ENCODE data around the gene GARIN5A.
A peak's percentile ranks its signal among the peaks of the same experiment; 100 is the strongest.
"Not testable (repeated sequence)": the region's sequence is repeated elsewhere in the genome, so short reads cannot be mapped to it uniquely, and the experiment has no call there.

Gene GARIN5A

DNA sequence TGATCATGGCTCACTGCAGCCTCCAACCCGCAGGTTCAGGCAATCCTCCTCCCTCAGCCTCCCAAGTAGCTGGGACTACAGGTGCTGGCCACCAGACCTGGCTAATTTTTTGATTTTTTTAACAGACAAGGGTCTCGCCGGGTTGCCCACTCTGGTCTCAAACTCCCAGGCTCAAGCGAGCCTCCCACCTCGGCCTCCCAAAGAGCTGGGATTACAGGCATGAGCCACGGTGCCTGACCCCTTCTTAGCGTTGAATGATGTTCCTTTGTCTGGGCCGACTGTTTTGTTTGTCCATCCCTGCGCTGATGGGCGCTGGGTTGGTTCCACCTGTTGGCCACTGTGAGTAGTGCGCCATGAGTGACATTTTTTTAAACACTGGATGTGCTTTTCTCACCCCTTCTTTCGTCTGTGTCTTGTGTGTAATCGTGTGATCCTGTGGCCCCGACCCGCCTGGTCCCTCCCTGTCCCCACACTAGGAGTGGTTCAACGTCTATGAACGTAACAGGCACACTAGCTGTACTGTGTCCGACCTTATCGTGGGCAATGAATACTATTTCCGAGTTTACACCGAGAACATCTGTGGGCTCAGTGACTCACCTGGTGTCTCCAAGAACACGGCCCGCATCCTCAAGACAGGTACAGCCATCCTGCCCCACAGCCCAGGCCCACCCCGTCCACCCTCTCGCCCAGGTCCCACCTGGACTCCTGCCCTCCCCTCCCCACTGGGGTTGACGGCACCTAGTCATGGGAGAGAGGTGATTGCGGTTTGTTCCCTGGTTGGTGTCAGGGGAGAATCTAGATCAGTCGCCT is 15.4 kb downstream of the GARIN5A start:
- peak; percentile 76 for DNase-seq

DNA sequence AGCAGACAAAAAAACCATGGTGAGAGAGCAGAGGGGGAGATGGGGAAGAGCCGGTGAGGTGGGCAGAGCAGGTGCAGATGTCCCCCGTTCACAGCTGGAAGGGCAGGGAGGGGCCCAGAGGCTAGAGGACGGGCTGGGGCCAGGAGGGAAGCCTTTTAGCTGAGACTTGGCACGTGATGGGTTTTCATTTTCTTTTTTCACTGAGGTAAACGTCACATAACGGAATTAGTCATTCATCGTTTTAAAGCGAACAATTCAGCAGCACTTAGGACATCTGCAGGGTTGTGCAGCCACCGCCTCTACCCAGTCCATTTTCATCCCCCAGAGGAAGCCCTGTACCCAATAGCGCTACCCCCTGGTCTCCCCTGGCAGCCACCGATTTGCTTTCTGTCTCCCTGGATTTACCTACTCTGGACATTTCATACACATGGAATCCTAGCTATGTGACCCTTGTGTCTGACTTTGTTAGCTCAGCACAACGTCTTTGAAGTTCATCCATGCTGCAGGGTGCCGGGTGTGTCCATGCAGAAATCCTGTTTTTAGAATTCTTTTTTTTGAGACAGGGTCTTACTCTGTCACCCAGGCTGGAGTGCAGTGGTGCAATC is 16.4 kb downstream of the GARIN5A start:
- peak; percentile 30 for DNase-seq

DNA sequence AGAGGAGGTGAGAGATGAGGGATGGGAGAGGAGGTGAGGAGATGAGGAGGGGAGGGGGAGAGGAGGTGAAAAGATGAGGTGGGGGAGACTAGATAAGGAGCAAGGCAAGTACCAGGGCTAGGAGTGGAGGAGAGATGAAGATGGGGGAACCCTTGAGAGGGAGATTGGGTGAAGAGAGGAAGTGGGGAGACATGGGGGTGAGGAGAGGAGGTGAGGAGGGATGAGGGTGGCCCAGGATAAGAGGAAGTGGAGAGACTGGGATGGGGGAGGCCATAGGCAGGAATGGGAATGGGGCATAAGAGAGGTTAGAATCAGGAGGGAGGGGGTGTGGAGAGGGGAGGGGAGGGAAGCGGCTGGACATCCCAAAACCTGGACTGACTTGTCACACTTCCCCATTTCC is 17.0 kb downstream of the GARIN5A start:
- no peak for DNase-seq

DNA sequence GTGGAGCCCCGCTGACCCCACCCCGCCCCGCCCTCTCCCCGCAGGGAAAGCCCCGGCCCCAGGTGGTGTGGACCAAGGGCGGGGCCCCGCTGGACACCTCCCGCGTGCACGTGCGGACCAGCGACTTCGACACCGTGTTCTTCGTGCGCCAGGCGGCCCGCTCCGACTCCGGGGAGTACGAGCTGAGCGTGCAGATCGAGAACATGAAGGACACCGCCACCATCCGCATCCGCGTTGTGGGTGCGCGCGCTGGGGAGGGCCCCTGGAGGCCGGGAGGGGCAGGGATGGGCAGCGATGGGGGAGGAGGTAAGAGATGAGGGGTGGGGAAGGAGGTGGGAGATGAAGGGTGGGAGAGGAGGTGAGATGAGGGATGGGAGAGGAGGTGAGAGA is 17.6 kb downstream of the GARIN5A start:
- DNase-seq = no peak

DNA sequence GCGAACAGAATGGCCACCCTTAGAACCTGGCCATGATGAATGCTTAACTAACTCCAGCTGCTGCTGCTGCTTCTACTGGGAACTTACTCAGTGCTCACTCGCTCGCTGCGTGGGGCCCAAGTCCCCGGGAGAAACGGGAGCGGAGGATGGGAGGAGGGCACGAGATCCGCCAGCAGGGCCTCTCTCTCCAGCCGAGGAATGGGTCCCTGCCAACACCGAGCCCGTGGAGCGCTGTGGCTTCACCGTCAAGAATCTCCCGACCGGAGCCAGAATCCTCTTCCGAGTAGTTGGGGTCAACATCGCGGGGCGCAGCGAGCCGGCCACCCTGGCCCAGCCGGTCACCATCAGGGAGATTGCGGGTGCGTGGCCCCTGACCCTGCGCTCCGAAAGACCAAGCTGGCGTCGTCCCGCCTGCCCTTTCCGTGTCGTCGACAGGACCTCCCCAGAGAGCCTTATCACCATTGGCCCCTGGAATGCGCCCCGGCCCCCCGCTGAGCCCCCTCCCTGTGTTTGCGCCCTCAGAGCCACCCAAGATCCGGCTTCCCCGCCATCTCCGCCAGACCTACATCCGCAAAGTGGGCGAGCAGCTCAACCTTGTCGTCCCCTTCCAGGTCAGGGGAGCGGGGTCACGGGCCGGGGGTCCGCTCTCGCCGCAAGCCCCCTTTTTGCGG is 18.1 kb downstream of the GARIN5A start:
- no peak for DNase-seq

DNA sequence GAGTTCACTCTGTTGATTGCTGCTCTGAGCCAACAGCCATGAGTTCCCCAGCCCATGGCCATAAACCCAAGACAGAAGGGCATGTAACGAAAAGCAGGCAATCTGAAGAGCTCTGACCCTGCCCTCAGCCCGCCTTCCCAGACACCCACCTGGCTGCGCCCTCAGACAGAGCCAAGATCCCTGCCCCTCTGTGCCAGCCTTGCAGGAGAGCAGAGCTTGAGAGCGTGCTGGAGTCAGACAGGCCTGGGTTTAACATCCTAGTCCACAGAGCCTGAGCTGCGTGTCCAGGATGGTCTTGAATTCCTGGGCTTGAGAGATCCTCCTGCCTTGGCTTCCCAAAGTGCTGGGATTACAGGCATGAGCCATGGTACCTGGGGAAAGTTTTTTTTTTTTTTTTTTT is 19.3 kb downstream of the GARIN5A start:
- DNase-seq = no peak

DNA sequence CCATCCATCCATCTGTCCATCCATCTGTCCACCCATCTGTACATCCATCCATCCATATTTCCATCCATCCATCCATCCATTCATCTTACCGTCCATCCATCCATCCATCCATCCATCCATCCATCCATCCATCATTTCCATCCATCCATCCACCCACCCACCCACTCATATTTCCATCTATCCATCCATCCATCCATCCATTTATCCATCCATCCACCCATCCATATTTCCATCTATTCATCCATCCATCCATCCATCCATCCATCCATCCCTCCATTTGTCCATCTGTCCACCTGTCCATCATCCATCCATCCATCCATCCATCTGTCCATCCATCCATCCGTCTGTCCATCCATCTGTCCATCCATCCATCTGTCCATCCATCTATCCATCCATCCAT is 20.7 kb downstream of the GARIN5A start:
- no peak for DNase-seq

DNA sequence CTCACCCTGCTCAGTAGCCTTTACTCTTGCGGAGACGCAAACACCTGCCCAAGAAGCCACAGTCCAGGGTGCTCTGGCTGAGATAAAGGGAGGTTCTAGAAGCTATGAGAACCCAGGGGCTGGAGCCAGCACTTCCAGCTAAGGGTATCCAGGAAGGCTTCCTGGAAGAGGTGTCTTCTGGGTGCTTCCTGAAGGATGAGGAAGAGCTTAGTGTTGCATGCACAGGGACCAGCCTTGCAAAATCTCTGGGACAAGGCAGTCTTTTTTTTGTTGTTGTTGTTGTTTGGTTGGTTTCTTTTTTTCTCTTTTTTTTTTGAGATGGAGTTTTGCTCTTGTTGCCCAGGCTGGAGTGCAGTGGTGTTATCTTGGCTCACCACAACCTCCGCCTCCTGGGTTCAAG is 23.4 kb downstream of the GARIN5A start:
- no peak for DNase-seq

DNA sequence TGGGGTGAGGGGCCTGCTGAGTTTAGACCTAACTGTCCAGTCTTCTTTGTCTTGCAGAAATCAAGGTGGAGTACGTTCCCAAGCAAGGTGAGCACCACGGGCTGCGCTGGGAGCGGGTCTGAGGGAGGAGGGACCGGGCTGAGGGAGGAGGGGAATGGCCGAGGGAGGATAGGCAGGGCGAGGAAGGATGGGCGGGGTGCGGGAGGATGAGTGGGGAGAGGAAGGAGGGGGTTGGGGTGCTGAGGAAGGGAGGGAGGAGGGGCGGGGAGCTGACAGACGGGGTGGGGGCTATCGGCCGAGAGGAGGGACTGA is 25.5 kb downstream of the GARIN5A start:
- DNase-seq = no peak

DNA sequence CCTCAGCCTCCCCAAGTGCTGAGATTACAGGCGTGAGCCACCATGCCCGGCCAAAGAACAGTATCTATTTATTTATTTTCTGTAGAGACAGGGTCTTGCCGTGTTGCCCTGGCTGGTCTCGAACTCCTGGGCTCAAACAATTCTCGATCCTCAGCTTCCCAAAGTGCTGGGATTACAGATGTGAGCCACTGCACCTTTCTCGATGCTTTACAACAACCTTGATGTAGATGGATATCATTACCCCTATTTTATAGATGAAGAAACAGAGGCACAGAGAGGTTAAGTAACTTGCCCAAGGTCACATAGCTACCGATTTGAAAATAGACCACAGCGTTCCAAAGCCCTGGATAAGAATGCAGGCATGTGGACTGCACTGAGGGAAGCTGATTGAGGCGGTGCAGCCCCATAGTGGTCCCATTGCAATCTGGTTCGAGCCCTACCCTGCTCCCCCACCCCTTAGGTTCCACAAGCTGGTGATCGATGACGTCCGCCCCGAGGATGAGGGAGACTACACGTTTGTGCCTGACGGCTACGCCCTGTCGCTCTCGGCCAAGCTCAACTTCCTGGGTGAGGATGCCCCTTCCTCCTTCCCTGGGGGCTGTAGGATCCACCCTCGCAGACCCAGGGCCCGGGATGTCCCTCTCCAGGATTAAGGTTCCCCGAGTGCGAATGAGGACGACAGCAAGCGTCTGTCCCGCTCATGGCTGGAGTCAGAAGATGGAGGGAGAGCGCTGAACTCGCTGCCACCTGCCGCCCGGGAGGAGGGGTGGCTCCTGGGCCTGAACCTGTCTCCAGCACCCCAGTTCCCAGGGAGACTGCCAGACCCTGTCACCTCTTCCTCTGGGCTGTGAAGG is 26.1 kb downstream of the GARIN5A start:
- no peak for DNase-seq

DNA sequence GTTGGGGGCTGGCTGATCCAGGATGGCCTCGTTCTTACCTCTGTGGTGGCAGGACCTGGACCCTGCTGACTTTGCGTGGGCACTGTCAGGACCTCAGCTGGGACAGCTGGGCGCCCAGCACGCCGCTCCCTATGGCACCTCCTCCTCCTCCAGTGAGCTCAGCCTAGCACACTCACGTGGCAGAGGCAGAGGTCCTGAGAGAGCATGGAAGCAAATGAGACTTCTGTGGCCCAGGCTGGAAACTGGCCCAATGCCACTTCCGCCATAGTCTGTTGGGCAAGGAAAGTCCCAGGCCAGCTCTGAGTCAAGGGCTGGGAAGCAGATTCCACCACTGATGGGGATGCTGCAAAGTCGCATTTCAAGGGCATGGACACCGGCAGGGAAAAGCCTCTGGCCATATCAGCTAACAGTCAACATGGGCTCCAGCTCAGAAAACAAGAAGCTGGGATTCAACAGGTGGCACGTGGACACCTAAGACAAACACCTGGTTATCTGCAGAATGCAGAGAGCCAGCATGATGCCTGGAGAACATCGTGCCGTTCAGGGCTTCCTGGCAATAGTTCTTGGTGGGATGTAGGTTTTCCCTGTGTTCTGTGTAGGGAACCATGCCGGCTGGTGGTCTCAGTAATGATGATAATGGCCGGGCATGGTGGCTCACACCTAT is 27.3 kb downstream of the GARIN5A start:
- DNase-seq = no peak

DNA sequence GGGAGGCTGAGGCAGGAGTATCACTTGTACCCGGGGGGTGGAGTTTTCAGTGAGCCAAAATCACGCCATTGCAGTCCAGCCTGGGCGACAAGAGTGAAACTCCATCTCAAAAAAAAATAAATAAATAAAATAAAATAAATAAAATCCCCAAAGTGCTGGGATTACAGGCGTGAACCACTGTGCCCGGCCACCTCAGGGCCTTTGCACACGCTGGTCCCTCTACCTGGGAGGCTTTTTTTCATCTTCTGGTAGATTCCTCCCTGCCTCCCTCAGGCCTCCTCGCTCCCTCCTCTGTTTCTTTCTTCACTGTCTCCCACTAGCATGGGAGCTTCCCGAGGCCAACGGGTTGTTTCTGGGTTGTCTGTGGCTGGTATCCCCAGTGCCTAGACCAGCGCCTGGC is 28.9 kb downstream of the GARIN5A start:
- DNase-seq = no peak

DNA sequence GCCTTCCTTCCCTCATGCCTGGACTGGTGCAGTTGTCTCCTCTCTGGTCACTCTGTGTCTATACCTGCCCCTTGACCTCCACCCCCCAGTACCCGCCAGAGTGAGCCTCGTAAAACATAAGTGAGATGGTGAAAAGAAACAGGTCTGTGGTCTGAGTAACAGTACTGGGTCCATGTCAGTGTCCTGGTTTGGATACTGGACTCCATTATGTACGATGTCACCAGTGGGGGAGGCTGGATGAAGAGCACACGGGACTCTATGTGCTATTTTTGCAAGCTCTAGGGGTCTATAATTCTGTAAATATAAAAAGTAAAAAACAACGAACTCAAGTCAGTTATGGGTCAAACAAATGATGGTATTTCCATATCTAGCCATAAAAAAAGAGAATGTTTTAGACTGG is 29.6 kb downstream of the GARIN5A start:
- DNase-seq = no peak

DNA sequence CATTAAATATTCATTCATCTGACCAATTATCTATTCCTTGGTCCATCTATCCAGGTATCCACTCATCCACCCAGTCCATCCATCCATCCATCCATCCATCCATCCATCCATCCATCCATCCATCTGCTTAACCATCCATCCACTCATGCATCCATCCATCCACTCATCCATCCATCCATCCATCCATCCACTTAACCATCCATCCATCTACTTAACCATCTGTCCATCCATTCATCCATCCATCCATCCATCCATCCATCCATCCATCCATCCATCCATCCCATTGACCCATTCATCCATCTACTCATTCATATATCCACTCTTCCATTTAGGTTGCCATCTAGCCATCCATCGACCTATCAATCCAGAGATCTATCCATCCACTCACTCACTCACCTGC is 32.6 kb downstream of the GARIN5A start:
- no peak for DNase-seq

DNA sequence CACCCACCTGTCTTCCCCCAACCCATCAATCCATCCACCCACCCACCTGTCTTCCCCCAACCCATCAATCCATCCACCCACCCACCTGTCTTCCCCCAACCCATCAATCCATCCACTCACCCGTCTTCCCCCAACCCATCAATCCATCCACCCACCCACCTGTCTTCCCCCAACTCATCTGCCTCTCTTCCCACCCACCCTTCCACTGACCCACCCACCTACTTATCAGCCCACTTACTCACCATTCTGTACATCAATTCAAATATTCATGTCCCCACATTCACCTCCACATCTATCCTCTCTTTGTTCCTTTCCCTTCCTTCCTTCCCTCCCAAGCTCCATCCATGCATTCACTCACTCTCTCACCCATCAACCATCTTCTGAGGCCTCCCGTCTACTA is 37.5 kb downstream of the GARIN5A start:
- DNase-seq = not testable (repeated sequence)

DNA sequence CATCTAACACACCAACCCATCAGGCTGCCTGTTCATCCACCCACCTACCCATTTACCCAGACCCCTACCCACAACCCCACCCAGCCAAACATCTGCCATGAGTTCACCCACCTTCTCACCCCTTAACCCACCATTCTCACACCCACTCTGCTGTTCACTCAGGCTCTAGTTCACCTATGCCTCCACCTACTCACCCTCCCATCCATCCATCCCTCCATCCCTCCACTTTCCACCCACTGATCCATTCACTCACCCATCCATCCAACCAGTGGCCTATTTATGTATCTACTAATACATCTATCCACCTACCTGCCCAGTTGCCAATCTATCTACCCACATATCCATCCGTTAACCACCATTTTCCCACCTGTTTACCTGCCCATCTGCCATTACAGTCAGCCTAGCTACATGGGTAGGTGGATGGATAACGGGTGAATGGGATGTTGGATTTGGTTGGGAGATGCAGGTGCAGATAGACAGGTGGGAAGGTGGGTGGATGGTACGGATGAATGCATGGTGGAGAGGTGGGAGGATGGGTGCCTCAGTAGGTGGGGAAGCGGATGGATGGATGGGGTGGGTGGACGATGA is 38.7 kb downstream of the GARIN5A start:
- no peak for DNase-seq

DNA sequence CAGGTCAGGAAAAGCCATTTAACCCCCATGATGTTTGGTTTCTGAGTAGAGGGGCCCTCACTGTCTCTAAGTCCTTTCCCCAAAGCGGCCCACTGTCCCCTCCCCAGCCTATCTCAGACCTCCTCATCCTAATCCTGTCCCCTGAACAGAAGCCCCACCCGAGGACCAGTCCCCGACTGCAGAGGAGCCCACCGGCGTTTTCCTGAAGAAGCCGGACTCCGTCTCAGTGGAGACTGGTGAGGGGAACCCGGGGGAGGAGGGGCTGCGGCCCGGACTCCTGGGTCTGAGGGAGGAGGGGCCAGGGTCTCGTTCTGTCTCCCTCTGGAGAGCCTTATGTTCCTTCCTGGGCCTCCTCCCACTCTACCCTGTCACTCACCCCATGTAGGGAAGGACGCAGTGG is 41.0 kb downstream of the GARIN5A start:
- no peak for DNase-seq

DNA sequence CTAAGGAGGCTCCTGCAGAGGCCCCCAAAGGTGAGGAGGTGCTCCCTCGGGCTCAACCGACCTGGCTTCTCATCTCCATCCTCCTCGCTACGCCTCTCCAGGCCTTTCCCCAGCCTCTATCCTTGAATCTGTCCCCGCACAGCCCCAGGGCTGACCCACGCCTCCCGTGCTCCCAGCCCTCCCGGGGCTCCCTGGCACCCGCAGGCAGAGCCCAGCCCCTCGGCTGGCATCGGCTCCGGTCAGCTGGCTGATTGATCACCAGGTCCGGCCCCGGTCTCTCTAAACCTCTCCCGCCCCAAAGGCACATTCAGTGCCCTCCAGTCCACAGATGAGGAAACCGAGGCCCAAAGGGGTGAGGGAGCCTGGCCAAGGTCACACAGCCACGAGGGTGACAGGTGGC is 41.4 kb downstream of the GARIN5A start:
- DNase-seq = no peak

DNA sequence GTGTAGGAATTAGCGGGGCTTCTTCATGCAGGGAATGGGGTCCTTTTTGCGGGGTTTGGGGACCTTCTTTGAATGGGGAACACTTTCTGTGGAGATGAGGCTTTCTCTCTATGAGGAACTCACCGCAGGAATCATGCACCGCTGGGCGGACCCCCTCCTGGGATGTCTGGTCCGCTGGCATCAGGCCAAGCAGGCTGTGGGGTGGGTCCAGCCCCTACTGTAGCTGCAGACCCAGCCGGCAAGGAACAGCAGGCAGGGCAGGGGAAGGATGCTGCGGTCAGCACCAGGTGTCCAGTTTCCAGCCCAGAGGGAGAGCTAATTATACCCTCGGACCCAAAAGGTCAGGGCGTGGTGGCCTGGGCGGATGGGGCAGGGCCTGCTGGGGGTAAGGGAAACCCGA is 42.1 kb downstream of the GARIN5A start:
- no peak for DNase-seq

DNA sequence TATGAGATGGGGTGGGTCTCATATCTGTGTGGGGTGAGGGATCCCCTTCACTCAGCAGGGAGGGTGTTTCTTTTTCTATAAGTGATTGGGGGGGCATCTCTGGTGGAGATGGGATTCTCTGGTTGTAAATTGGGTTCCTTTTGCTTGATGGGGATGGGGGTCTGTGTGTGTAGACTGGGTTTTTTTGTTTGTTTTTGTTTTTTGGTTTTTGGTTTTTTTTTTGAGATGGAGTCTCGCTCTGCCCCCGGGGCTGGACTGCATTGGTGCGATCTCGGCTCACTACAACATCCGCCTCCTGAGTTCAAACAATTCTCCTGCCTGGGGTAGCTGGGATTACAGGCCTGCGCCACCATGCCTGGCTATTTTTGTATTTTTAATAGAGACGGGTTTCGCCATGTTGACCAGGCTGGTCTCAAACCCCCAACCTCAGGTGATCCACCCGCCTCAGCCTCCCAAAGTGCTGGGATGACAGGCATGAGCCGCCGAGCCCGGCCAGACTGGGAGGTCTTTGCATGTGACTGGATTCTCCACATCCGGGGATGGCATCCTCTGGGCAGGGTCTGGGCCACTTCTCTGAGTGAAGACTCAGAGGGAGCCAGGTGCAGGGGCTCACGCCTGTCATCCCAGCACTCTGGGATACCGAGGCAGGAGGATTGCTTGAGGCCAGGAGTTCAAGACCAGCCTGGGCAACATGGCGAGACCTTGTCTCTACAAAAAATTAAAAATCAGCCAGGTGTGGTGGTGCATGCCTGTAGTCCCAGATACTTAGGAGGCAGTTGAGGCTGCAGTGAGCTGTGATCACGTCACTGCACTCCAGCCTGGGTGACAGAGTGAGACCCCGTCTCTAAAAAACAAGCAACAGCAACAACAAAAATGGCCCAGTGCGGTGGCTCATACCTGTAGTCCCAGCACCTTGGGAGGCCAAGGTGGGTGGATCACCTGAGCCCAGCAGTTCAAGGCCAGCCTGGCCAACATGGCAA is 43.2 kb downstream of the GARIN5A start:
- DNase-seq = no peak

All from activated CD4-positive, alpha-beta T cell treated with anti-CD3 and anti-CD28 coated beads for 48 hours (primary cell).